ENCODE results near the gene PFKFB3. TPM values are rescaled to one million over a fixed set of nuclear protein-coding genes. Genes with fewer than 3 reads are reported as not detected.

The PFKFB3 gene
- total and polyA plus RNA-seq, 2 of the 4 experiments (the other 2 are of a cell fraction), result 34.1 to 45.5 TPM

- Histone ChIP-seq H2BK15ac (ENCODE audit: low read depth, low read length) (no peak overlapping the region), H2AK5ac (ENCODE audit: low read depth, low read length) (no peak overlapping the region), H4K8ac (ENCODE audit: low read depth in 2 of 2, low read length in 2 of 2) (no peak overlapping the region), H3K23ac (ENCODE audit: low read depth, low read length) (no peak overlapping the region), H3K79me1 (ENCODE audit: low read depth in 1 of 2, low read length in 2 of 2) (peaks cover 28 to 92% of the 10 kb centered on the region in 2 experiments), H2AK9ac (replicated peaks; ENCODE audit: low read depth, low read length, poor library complexity) (no peak overlapping the region), H3K18ac (ENCODE audit: low read depth, low read length) (no peak overlapping the region), H3K14ac (replicated peaks; ENCODE audit: low read depth, low read length) (no peak overlapping the region), H2BK120ac (ENCODE audit: low read depth, low read length) (no peak overlapping the region), H2BK5ac (ENCODE audit: low read depth, low read length, poor library complexity, severe bottlenecking) (no peak overlapping the region), H3K27me3 (ENCODE audit: control insufficient read depth, insufficient read depth, low read length) (no peaks in the 10 kb centered on the region), H3K4ac (ENCODE audit: low read depth, low read length) (no peak overlapping the region), H3K4me3 (ENCODE audit: insufficient read depth, low read depth, low read length) (no peak overlapping the region), H3K4me1 (ENCODE audit: control insufficient read depth, insufficient read depth, low read length) (peaks cover 4% of the 10 kb centered on the region), H3K9me1 (ENCODE audit: insufficient read depth, low read length) (peaks cover 7% of the 10 kb centered on the region; the same call in 1 of the 2 replicates), H3K56ac (ENCODE audit: extremely low read depth, insufficient read depth, low read length) (no peak overlapping the region), H4K91ac (ENCODE audit: insufficient read depth, low read depth, low read length) (no peak overlapping the region), H3K27ac (ENCODE audit: insufficient read depth, low read length) (no peak overlapping the region), H2BK20ac (ENCODE audit: low read depth, low read length) (no peak overlapping the region), H3K36me3 (ENCODE audit: control insufficient read depth, insufficient read depth, low read length) (peaks cover 93% of the 10 kb centered on the region), H2AFZ (replicated peaks; ENCODE audit: low read length, poor library complexity) (no peak overlapping the region), H3K4me2 (ENCODE audit: low read depth, low read length) (no peak overlapping the region), H3K9ac (ENCODE audit: low read depth, low read length) (no peak overlapping the region), H4K5ac (ENCODE audit: low read depth, low read length) (no peak overlapping the region), H3K9me3 (ENCODE audit: control insufficient read depth, insufficient read depth, low read length) (no peaks in the 10 kb centered on the region), H4K20me1 (ENCODE audit: insufficient read depth, low read length) (peaks cover 59% of the 10 kb centered on the region)
- 91% methylated on average over 6 of the region's 10 CpGs; no CpG with 5 or more reads in 1 of the 2 experiments for WGBS, 2 experiments (ENCODE audit: extremely low coverage in 2 of 2, insufficient read length in 1 of 2)
- no TSS peak for BruUV-seq (replicated peaks)
- ChIA-PET CTCF (no interaction called here), POLR2A (ENCODE audit: unreplicated experiment) (no interaction called here)
- TF ChIP-seq RAD21 (IDR thresholded peaks at IDR 0.05; ENCODE audit: low read length) (no peak), MAFK (IDR thresholded peaks at IDR 0.05; ENCODE audit: low read depth, low read length) (no peak), FOS (IDR thresholded peaks at IDR 0.05; ENCODE audit: low read depth, low read length) (no peak), BHLHE40 (IDR thresholded peaks at IDR 0.05; ENCODE audit: low read depth, low read length) (no peak), MXI1 (IDR thresholded peaks at IDR 0.05; ENCODE audit: borderline replicate concordance, low read depth, low read length) (no peak), CEBPB (IDR thresholded peaks at IDR 0.05; ENCODE audit: low read depth, low read length) (no peak), RFX5 (IDR thresholded peaks at IDR 0.05; ENCODE audit: low read depth, low read length) (no peak), USF2 (IDR thresholded peaks at IDR 0.05; ENCODE audit: low read depth, low read length) (no peak), RCOR1 (IDR thresholded peaks at IDR 0.05; ENCODE audit: insufficient replicate concordance, low read length) (no peak), NFE2L2 (IDR thresholded peaks at IDR 0.05; ENCODE audit: low read depth, low read length) (no peak)
- TF ChIP-seq, protein P1, sequence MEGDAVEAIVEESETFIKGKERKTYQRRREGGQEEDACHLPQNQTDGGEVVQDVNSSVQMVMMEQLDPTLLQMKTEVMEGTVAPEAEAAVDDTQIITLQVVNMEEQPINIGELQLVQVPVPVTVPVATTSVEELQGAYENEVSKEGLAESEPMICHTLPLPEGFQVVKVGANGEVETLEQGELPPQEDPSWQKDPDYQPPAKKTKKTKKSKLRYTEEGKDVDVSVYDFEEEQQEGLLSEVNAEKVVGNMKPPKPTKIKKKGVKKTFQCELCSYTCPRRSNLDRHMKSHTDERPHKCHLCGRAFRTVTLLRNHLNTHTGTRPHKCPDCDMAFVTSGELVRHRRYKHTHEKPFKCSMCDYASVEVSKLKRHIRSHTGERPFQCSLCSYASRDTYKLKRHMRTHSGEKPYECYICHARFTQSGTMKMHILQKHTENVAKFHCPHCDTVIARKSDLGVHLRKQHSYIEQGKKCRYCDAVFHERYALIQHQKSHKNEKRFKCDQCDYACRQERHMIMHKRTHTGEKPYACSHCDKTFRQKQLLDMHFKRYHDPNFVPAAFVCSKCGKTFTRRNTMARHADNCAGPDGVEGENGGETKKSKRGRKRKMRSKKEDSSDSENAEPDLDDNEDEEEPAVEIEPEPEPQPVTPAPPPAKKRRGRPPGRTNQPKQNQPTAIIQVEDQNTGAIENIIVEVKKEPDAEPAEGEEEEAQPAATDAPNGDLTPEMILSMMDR (conservative IDR thresholded peaks at IDR 0.05; ENCODE audit: low read depth, low read length), result no peak
- TF ChIP-seq, protein P2, sequence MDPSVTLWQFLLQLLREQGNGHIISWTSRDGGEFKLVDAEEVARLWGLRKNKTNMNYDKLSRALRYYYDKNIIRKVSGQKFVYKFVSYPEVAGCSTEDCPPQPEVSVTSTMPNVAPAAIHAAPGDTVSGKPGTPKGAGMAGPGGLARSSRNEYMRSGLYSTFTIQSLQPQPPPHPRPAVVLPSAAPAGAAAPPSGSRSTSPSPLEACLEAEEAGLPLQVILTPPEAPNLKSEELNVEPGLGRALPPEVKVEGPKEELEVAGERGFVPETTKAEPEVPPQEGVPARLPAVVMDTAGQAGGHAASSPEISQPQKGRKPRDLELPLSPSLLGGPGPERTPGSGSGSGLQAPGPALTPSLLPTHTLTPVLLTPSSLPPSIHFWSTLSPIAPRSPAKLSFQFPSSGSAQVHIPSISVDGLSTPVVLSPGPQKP (IDR thresholded peaks at IDR 0.05; ENCODE audit: borderline replicate concordance, low read depth, low read length), result no peak
- dilution Hi-C loops (cut with HindIII; ENCODE audit: low sequenced_read_pairs, unreplicated experiment) (no loop called here), in situ Hi-C loops (cut with MboI; ENCODE audit: low sequenced_read_pairs) (no loop called here), intact Hi-C loops (cut with micrococcal nuclease) (no loop called here)
- DNase-seq (no peak), ATAC-seq (ENCODE audit: low read depth) (no peak)
Observed at GRCh38 chr10:6219494-6219836, 16.7 kb downstream of the PFKFB3 start.
